Keratinocyte (primary cell): Measurements from ENCODE around the gene VIPR2.

ENCODE experiments used
- EZH2 ChIP-seq: IDR thresholded peaks from one replicate; pipeline ENCODE4 v1.6.1; 2012; ENCODE audit warnings: inconsistent platforms, mild to moderate bottlenecking, low read length, moderate library complexity
- TF ChIP-seq, protein P1 (sequence below), 3 experiments: IDR thresholded peaks in 1 of 3; conservative IDR thresholded peaks in 1 of 3; optimal IDR thresholded peaks in 1 of 3; 2 replicates in 2 of 3; 3 replicates in 1 of 3; pipeline versions ENCODE3 to v1.5.1; 2011; ENCODE audit warnings: low read length in 3 of 3, mild to moderate bottlenecking in 3 of 3, moderate library complexity in 2 of 3, control low read depth in 1 of 3, inconsistent platforms in 1 of 3; ENCODE audit not compliant: insufficient read depth in 2 of 3; ENCODE audit errors: extremely low read depth in 1 of 3

DNA sequence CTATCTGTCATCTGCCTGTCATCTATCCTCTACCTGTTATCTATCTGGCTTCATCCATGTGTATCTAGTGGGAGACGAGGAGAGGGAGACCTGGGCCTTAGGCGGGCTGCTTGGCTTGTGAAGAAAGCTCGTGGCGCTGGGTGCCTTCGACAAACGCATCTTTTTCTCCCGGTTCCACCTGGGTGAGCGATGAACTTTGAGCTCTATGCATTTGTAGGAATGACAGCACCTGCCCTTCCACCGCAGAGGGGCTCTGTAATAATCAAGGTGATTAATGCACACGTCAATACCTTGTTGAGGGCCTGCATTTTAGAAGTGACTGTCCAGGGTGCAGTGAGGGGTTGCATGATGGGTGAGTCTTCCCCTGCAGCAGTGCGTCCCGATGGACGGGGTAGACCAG, 2.6 kb upstream of the VIPR2 start:
- TF ChIP-seq EZH2: no peak
- TF ChIP-seq, protein P1, sequence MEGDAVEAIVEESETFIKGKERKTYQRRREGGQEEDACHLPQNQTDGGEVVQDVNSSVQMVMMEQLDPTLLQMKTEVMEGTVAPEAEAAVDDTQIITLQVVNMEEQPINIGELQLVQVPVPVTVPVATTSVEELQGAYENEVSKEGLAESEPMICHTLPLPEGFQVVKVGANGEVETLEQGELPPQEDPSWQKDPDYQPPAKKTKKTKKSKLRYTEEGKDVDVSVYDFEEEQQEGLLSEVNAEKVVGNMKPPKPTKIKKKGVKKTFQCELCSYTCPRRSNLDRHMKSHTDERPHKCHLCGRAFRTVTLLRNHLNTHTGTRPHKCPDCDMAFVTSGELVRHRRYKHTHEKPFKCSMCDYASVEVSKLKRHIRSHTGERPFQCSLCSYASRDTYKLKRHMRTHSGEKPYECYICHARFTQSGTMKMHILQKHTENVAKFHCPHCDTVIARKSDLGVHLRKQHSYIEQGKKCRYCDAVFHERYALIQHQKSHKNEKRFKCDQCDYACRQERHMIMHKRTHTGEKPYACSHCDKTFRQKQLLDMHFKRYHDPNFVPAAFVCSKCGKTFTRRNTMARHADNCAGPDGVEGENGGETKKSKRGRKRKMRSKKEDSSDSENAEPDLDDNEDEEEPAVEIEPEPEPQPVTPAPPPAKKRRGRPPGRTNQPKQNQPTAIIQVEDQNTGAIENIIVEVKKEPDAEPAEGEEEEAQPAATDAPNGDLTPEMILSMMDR (optimal IDR thresholded peaks at IDR 0.05 in 1 of 3, IDR thresholded peaks at IDR 0.05 in 1 of 3, conservative IDR thresholded peaks at IDR 0.05 in 1 of 3; ENCODE audit: extremely low read depth in 1 of 3, insufficient read depth in 2 of 3, low read length in 3 of 3): no peak
